HG03457 (cell line): ENCODE data around the gene FAM200A.
"Not testable (repeated sequence)": the region's sequence is repeated elsewhere in the genome, so short reads cannot be mapped to it uniquely, and the experiment has no call there.

Experiments
- ATAC-seq: cut with Tn5 transposase; IDR thresholded peaks from one replicate; pipeline ENCODE4 v1.9.1; 2021; ENCODE audit warnings: moderate number of reproducible peaks; ENCODE audit not compliant: unreplicated experiment

Gene FAM200A

DNA sequence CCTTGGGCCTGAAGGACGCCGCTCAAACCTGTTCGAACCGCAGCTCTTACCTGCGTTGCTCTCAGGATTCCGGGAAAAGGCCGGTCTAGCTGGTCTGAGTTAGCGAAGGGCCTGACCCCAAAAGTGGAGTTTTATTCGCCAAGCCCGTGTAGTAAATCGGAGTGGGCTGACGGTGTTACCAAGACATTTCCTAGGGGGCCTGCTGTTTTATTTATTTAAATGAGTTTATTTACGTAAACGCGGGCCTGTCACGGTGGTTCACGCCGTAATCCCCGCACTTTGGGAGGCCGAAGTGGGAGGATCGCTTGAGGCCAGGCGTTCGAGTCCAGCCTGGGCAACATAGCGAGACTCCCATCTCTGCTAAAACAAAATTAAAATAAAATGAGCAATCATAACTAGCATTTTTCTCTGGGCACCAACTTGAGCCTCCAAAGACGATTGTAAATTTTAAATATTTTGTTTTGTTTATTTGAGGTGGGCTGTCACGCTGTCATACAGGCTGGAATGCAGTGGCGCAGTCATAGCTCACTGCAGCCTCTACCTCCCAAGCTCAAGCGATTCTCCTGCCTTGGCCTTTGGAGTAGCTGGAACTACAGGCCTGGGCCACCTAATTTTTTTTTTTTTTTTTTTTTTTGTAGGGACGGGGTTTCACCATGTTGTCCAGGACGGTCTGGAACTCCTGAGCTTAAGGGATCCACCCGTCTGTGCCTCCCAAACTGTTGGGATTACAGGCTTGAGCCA, 7.4 kb upstream of the FAM200A start:
- ATAC-seq, result no peak

DNA sequence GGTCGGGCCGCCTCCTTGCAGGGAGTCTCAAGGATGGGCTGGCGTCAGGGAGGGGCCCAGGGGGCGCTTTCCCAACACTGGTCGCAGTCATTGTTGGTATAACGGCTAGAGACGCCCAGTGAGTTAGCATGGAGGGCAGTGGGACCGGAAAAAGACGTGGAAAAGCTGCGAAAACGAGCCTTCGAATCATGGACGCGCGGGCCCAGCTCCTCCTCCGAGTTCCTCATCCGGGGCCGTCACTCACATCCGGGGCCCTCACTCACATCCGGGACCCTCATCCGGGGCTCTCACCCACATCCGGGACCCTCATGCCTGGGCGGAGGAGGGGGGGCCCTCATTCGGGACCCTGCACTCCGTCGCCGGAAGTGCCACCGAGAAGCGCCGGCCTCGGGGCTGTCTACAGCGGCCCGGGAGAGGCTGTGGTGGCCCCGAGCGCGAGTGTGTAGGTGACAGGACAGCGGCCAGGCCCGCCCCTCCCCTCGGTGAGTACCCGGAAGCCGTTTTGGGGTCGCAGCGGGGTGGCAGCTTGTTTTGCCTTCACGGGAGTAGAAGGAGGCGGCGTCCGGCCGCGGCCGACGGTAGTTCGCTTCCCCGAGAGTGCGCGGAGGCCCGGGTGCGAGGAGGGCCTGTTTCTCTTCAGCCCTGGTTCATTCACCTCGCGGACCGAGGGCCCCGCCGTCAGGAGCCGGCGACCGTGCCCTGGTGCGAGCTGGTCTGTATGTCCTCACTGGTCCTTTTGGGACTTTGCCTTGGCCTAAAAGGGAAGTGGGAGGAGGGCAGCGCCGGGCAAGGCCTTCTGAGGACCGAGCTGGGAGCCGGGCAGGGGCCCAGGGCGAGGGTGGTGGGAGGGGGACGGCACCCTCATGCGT, 6.6 kb upstream of the FAM200A start, which contains the start of gene ZNF655:
TSS of gene ZNF655 (plus strand) at position 337 of the 869 bp plus-strand sequence. CDS start 1,918 bp downstream, outside the sequence.
- peak; percentile 55 for ATAC-seq

DNA sequence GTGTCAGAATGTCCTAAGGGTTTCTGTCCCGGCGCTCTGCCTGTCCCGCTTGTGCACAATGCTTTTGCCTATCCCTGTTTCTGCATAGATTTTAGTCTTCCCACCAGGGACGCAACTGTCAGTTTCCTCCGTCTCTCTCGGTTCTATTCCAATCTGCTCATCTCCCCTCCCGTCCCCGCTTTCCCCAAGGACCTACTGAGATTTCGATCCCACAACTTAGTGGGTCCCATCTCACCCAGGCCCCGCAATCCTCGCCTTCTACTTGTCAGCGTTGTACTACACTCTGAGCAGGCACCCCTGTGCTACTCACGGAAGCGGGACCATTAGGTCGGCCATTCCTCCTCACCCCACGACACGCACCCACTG, 6.0 kb upstream of the FAM200A start:
- no peak for ATAC-seq

DNA sequence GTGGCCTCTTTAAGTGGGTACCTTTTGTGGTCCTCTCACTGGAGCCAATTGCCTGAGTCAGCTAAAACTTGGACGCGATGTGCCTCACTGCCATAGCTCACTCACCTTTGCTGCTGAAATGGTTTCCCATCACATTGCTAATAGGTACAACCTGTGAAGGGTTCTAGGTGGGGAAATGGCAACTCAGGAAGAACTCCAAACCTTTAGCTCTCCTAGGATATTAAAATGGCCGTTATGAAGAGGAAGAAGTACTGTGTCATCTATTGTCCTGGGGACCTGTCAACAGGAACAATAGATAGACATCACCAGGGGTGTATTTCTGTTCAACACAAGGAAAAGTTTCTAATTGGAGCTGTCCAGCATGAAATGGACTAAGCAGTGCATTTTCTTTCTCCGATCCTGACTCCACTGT, 5.3 kb upstream of the FAM200A start:
- no peak for ATAC-seq

DNA sequence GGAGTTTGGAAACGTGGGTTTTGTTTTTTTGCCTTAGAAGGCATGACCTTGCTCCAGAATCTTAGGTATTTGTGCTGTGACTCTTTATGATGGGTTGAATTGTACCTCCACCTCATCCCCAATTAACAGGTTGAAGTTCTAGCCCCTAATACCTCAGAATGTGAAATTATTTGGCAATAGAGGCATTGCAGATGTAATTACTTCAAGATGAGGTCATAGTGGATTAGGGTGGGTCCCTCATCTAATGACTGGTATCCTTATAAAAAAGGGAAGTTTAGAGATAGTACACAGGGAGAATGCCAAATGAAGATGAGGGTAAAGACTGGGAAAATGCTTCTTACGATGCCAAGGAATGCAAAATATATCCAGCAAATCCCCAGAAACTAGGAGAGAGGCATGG, 3.0 kb upstream of the FAM200A start:
- no peak for ATAC-seq

DNA sequence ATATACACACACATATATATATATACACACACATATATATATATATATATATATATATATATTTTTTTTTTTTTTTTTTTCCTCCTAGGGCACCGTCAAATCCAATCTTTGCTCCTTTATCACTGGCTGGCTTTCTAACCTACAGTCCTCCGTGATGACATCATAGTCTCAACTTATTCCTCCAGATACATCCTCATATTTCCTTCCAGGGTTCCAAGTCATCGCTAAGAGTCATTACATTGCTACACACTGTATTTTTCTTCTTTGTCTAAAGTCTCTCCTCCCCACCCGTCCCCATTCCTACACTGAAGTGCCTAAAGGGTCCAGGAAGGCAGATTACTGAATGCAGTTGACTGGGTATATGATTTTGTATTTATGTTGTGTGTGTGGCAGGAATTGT, 1.1 kb upstream of the FAM200A start:
- ATAC-seq, result no peak

DNA sequence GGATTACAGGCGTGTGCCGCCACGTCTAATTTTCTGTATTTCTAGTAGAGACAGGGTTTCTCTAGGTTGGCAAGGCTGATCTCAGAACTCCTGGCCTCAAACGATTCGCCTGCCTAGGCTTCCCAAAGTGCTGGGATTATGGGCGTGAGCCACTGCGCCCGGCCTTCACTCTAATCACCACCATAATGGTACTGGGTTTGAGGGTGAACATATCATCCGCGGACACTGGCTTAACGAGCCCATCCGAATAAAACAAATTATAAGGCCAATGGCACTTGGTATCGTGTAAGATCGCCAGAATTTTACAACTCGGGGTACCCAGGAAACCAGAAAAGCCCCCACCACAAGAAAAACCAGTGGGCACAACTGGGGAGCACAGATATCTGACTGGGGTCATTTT, 580 bp downstream of the FAM200A start:
- no peak for ATAC-seq

DNA sequence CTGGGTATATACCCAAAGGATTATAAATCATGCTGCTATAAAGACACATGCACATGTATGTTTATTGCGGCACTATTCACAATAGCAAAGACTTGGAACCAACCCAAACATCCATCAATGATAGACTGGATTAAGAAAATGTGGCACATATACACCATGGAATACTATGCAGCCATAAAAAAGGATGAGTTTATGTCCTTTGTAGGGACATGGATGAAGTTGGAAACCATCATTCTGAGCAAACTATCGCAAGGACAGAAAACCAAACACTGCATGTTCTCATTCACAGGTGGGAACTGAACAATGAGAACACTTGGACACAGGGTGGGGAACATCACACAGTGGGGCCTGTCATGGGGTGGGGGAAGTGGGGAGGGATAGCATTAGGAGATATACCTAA, 2.4 kb downstream of the FAM200A start:
- not testable (repeated sequence) for ATAC-seq

DNA sequence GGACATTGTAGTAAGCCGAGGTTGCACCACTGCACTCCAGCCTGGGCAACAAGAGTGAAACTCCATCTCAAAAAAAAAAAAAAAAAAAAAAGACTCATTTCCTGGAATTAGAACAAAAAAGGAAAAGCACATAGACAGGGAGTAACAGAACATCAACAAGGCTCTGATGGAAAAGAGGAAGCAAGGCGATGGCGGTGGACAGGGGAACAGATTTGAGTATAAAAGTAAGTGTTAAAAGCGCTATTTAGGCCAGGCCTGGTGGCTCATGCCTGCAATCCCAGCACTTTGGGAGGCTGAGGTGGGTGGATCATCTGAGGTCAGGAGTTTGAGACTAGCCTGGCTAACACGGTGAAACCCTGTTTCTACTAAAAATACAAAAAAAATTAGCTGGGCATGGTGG, 6.6 kb downstream of the FAM200A start:
- not testable (repeated sequence) for ATAC-seq

DNA sequence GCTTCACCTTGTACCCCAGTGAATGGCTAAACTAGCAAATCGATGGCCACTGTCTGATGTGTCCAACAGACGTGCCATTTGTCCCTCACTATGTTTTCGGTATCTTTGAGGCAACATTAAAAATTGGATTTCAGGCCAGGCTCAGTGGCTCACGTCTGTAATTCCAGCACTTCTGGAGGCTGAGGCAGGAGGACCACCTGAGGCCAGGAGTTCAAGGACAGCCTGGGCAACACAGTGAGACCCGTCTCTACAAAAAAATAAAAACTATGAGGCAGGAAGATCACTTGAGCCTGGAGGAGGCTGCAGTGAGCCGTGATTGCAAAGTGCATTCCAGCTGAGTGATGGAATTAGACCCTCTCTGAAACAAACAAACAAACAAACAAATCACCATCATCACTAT, 8.0 kb downstream of the FAM200A start:
- ATAC-seq, result no peak

DNA sequence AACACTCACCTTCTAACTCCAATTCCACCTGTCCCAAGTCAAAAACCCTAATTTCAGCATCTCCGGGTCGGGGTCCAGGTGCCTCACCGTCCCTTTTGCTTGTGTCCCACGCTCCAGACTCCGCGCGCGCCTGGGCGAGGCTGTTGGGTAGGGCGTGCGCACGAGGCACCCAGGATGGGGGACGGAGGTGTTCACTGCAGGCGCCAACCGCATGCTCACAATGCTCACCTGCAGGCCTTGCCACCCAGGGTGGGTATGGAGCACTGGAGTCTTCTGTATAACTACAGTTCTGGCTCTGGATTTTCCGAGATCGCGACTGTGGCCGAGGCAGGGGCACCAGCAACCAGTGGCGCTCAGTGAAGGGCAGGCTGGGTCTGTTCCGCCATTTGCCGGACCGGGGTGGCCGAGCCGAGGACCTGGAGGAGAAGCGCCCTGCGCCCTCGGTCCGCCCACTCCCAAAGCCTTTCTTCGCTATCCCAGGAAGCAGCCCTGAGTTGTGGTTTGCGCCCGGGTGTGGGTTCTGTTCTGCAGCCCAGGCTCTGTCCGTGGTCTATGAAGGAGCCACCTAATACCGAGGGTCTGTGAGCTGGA, 8.7 kb downstream of the FAM200A start:
- no peak for ATAC-seq

DNA sequence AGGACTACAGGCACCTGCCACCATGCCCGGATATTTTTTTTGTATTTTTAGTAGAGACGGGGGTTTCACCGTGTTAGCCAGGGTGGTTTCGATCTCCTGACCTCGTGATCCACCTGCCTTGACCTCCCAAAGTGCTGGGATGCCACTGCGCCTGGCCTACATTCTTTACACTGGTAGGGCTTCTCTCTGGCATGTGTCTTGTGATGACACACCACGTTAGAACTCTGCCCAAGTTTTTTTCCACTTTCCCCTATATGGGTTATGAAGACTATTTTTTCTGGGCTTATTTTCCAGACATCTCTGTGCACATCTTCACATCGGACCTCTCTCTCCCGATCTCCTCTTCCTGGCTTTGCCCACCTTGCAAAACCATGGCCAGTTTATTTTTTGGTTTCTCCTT, 10.7 kb downstream of the FAM200A start:
- ATAC-seq, result no peak

DNA sequence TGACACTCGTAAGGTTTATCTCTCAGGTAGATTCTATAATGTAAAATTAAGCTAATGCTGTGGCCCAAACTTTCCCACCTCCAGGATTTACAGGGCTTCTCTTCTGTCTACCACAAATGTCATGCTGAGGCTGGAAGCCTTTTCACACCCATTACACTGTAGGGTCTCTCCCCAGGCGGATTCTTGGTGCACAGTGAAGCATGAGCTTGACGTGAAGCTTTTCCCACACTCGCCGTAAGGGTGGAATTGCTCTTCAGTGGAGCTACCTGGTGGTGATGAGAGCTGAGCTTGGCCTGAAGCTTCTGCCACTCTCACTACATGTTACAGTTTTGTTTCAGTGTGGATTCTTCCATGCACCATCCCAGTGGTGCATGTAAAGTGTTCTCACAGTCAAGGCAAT, 11.4 kb downstream of the FAM200A start:
- ATAC-seq, result no peak

DNA sequence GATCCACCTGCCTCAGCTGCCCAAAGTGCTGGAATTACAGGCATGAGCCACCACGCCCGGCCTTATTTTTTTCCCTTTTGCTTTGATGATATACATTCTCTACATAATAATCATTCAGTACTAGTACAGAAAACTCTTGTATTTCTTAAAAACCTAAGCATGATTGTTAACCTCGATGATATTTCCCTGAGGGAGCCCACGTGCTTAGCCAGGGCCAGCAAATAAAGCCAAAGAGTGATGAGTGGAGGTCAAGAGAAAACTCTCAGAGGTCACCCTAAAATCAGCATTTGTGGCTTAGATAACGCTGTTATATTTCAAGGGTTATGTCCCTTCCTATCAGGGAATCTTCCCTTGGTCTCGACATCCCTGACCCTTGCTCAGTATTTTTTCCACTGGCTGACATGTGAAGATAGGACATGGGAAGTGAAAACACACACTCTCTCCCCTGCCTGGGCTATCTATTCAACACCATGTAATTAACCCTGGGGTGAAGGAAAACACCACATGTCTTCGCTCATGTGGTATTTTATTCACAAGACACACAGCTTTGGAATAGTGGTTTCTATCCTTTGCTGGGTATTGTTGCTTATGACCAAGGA, 12.6 kb downstream of the FAM200A start:
- ATAC-seq, result no peak

DNA sequence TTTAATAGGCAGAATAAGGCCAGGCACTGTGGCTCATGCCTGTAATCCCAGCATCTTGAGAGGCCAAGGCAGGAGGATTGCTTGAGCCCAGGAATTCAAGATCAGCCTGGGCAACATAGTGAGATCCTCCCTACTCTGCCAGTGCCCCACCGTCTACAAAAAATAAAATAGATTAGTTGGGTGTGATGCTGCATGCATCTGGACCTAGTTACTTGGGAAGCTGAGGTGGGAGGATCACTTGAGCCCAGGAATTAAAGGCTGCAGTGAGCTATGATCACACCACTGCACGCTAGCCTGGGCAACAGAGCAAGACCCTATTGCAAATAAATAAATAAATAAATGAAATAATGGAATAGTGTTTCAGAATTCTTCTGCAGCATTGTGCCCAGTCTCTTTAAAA, 16.2 kb downstream of the FAM200A start:
- no peak for ATAC-seq

DNA sequence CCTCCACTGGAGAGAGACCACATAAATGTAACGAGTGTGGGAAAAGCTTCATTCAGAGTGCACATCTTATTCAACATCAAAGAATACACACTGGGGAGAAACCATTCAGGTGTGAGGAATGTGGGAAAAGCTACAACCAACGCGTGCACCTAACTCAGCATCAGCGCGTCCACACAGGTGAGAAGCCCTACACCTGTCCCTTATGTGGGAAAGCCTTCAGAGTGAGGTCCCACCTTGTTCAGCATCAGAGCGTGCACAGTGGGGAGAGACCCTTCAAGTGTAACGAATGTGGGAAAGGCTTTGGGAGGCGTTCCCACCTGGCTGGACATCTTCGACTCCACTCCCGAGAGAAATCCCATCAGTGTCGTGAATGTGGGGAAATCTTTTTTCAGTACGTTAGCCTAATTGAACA, 20.6 kb downstream of the FAM200A start:
- no peak for ATAC-seq

DNA sequence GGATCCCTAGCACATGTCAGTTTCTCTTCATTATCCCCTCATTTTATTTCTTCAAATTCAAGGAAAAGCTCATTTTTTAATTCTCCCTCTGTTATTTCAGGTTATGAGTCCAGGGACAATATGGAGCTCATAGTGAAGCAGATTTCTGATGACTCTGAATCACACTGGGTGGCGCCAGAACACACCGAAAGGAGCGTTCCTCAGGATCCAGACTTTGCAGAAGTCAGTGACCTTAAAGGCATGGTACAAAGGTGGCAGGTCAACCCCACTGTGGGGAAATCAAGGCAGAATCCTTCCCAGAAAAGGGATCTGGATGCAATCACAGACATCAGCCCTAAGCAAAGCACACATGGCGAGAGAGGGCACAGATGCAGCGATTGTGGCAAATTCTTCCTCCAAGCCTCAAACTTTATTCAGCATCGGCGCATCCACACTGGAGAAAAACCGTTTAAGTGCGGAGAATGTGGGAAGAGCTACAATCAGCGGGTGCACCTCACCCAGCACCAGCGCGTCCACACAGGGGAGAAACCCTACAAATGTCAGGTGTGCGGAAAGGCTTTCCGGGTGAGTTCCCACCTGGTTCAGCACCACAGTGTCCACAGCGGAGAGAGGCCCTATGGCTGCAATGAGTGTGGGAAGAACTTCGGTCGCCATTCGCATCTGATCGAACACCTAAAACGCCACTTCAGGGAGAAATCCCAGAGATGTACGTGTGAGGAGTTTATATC, 26.0 kb downstream of the FAM200A start:
- no peak for ATAC-seq

DNA sequence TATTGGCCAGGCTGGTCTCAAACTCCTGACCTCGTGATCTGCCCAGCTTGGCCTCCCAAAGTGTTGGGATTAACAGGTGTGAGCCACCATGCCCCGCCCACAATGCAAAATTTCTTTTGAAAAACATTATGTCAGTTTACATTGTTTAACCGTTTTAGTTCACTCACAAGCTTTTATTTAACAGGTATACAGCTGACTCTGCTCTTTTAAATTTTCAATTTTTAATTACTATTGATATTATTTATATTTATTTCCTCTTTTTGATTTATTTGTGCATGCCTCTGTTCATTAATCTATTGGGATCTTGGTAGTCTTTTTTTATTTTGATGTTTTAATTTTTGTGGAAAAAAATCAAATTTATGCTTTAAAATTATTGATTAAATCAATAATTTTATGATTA, 30.5 kb downstream of the FAM200A start:
- ATAC-seq, result no peak

DNA sequence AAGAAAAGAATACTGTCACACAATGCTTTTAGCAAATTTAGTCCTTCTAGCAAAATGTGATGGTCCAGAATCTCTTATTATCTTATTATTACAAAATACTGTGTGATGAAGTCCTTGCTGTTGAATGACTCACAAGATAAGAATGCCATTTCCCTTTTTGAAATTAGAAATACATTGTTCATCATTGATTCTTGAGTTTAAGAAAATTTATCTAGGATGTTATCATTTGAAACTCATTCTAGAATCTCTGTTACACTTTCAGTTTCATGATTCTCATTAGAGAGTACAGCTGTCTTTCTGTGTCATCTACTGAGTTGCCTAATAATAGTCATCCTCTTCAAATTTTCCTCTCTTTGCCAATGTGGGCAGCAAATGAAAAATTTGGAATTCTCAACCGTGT, 37.9 kb downstream of the FAM200A start:
- ATAC-seq, result no peak

DNA sequence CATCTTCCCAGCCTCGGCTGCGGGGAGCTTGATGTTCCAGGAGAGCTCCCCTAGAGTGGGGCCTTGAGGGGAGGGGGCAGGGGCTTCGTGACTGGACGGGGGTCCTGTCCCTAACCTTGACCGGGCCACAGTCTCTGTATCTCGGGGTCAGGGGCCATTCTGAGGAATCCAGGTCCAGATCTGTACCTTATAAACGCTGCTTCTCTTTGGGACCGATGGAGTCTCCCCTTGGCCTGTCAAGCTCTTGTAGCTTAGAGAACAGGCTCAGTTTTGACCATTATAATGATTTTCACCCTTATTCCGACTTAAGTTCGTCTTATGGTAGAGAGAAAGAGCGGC, 46.6 kb downstream of the FAM200A start:
- no peak for ATAC-seq
